Thoracic aorta (tissue), 2 donors: ENCODE measurements around the gene PRSS12. TPM values are rescaled to one million over a fixed set of nuclear protein-coding genes. Genes with fewer than 3 reads are reported as not detected.
"Not testable (repeated sequence)": the region's sequence is repeated elsewhere in the genome, so short reads cannot be mapped to it uniquely, and the experiment has no call there.

Experiments used
- ATAC-seq: fragments of 150-250 bp; one replicate; pipeline ENCODE4 v1.8.0; 2017; ENCODE audit warnings: low read depth; ENCODE audit not compliant: insufficient number of reproducible peaks, low FRiP score
- DNase-seq: peaks from one replicate; pipeline ENCODE4 v3.0.0-alpha.2; 2020; ENCODE audit warnings: low spot score
- H3K27ac ChIP-seq, 2 donors: fragments of 200-600 bp; sonication (generic); 1 replicate in 1 of 2; 2 replicates in 1 of 2; pipeline ENCODE4 v1.5.1; 2016; ENCODE audit warnings: mild to moderate bottlenecking in 2 of 2, moderate library complexity in 2 of 2
- H3K27me3 ChIP-seq: fragments of 200-600 bp; sonication (generic); replicated peaks from 2 replicates; pipeline ENCODE4 v1.6.0; 2016; ENCODE audit warnings: mild to moderate bottlenecking; ENCODE audit not compliant: insufficient read depth
- H3K36me3 ChIP-seq: fragments of 200-600 bp; sonication (generic); one replicate; pipeline ENCODE4 v1.5.1; 2016
- H3K4me1 ChIP-seq, 2 donors: fragments of 200-600 bp; sonication (generic); 1 replicate in 1 of 2; 2 replicates in 1 of 2; pipeline versions ENCODE4 v1.5.1 to v1.6.0; 2016; ENCODE audit warnings: low read depth in 2 of 2, mild to moderate bottlenecking in 1 of 2; ENCODE audit not compliant: control insufficient read depth in 1 of 2
- H3K4me3 ChIP-seq: fragments of 200-600 bp; sonication (generic); 2 replicates; pipeline ENCODE4 v1.5.1; 2016; ENCODE audit warnings: mild to moderate bottlenecking
- H3K9me3 ChIP-seq: fragments of 200-600 bp; sonication (generic); 2 replicates; pipeline ENCODE4 v1.5.1; 2016
- total RNA-seq, 2 donors: library from RNA; depleted of rRNA; stranded (reverse); fragments of >200 nt; gene quantifications; one replicate each; pipeline versions ENCODE4 v1.1.0 to v1.2.3, GENCODE V29; 2016
- TF ChIP-seq, protein P1 (sequence below): fragments of 200-600 bp; sonication (generic); IDR thresholded peaks from one replicate; pipeline ENCODE4 v1.5.1; 2019; ENCODE audit warnings: antibody characterized with exemption

PRSS12 gene
- total RNA-seq, 2 donors from 2014 or later = 0.14 to 0.27 TPM

DNA sequence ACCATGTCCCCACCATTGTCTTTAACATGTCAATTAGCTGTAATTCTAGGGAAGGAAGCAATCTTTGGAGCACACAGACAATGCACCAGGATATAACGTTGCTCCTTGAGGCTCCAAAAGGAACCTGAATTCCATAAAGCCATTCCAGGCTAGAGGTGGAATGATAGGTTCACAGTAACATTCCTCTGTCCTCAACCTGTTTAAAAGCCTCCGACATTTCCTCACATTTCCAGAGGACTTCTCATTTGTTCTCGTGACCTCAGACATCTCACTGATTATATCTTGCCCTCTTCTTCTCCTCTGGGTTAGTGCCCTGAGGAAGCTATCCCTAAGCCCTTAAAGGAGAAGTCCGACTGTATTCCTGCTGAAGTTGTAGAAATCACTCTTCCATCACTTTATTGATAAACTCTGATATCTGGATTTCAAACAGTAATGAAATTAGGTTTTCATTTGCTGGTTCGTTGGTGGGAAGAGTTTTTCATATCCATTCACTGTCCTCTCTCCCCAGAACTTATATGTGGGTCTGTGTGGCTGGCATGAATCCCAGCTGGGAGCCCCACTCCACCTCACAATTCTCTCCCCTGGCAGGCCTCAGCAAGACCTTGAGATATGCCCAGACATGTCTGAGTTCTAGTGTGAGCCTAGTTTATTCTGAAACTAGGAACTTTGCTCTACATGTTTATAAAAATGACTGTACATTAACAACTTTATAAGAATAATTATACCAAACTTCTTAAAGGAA lies 44.2 kb upstream of the PRSS12 start:
- ATAC-seq = no peak
- Histone ChIP-seq H3K9me3 (no peaks in the 10 kb centered on the region), H3K27me3 (no peaks in the 10 kb centered on the region), H3K27ac (no peak overlapping the region), H3K36me3 (no peaks in the 10 kb centered on the region), H3K4me1 (no peaks in the 10 kb centered on the region), H3K4me3 (no peak overlapping the region)
- TF ChIP-seq, protein P1, sequence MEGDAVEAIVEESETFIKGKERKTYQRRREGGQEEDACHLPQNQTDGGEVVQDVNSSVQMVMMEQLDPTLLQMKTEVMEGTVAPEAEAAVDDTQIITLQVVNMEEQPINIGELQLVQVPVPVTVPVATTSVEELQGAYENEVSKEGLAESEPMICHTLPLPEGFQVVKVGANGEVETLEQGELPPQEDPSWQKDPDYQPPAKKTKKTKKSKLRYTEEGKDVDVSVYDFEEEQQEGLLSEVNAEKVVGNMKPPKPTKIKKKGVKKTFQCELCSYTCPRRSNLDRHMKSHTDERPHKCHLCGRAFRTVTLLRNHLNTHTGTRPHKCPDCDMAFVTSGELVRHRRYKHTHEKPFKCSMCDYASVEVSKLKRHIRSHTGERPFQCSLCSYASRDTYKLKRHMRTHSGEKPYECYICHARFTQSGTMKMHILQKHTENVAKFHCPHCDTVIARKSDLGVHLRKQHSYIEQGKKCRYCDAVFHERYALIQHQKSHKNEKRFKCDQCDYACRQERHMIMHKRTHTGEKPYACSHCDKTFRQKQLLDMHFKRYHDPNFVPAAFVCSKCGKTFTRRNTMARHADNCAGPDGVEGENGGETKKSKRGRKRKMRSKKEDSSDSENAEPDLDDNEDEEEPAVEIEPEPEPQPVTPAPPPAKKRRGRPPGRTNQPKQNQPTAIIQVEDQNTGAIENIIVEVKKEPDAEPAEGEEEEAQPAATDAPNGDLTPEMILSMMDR = no peak
- no peak for DNase-seq

DNA sequence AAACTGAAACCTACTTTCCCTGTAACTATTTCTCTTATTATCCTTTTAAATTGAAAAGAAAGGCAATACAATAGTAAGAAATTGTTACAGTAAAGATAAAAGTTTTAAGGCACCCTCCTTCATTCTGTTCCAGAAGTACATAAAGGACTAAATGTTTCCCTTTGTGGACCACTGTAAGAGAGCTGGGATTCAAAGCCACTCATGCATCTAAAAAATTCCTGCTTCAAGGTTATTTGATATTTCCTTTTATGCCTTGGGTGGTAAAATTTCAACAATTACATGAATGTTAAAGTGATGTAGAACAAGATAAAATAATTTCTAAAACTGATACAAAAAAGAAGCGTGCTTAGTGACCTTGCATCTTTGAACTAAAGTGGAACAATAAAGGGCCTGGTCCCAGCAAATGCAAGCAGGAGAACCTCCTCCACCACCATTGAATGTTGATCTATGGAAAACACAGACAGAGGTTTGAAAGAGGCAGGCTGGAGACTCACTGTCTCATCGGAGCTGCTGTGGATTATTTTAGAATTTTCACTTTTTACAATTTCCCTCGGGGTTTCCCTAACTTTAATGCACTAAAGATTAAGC lies 42.3 kb upstream of the PRSS12 start:
- Histone ChIP-seq H3K27me3 (no peaks in the 10 kb centered on the region), H3K4me1 (no peaks in the 10 kb centered on the region), H3K27ac (no peak overlapping the region), H3K9me3 (no peaks in the 10 kb centered on the region), H3K4me3 (no peak overlapping the region), H3K36me3 (no peaks in the 10 kb centered on the region)
- no peak for ATAC-seq
- TF ChIP-seq, protein P1 = no peak
- no peak for DNase-seq

DNA sequence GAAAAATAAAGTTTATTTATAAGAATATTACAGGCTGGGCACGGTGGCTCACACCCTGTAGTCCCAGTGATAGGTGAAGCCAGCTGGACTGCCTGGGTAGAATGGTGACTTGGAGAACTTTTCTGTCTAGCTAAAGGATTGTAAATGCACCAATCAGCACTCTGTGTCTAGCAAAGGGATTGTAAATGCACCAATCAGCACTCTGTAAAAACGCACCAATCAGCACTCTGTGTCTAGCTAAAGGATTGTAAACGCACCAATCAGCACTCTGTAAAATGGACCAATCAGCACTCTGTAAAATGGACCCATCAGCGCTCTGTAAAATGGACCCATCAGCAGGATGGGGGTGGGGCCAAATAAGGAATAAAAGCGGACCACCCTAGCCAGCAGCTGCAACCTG lies 39.7 kb upstream of the PRSS12 start:
- H3K4me1 ChIP-seq, H3K9me3 ChIP-seq, H3K27ac ChIP-seq, H3K36me3 ChIP-seq, ATAC-seq, H3K4me3 ChIP-seq, H3K27me3 ChIP-seq, DNase-seq: not testable (repeated sequence)

DNA sequence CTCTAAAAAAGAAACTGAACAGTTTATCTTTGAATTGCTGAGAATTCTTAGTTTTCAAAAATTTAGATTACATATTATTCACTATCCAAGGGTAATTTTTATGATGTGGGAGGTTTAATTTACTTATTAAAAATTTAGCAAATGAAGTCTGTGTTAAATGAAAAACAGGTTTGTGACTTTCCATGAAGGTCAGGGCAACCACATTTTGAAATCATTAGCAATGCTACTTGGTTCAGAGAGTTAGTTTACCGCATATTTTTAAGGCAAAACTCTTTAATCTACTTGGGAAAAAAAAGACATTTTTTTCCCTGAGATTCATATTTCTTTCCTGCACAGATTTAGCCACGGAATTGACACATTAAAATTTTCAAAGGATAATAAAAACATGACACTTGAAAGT lies 37.3 kb upstream of the PRSS12 start:
- Histone ChIP-seq H3K27ac (no peak overlapping the region), H3K9me3 (no peaks in the 10 kb centered on the region), H3K36me3 (no peaks in the 10 kb centered on the region), H3K4me3 (no peak overlapping the region), H3K4me1 (no peaks in the 10 kb centered on the region), H3K27me3 (no peaks in the 10 kb centered on the region)
- ATAC-seq = no peak
- TF ChIP-seq, protein P1 = no peak
- DNase-seq = no peak

DNA sequence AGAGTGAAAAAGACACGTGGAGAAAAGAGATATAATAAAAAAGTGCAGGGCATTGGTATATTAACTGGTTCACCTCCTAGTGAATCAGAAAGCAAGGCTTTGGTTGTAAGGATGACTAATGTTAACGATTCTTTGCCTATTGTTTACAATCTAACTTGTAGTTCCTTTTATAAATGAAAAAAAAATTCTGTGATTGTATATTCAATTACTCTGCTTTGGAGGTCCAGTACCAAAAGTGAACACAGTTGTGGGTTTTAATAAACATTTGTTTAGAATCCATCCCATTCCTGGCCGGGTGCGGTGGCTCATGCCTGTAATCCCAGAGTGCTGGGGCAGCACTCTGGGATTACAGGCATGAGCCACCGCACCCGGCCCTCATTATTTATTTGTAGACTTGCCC lies 36.9 kb upstream of the PRSS12 start:
- TF ChIP-seq, protein P1 = no peak
- ATAC-seq (no peak), DNase-seq (no peak)
- Histone ChIP-seq H3K4me3 (no peak overlapping the region), H3K36me3 (no peaks in the 10 kb centered on the region), H3K27me3 (no peaks in the 10 kb centered on the region), H3K27ac (no peak overlapping the region), H3K4me1 (no peaks in the 10 kb centered on the region), H3K9me3 (no peaks in the 10 kb centered on the region)

DNA sequence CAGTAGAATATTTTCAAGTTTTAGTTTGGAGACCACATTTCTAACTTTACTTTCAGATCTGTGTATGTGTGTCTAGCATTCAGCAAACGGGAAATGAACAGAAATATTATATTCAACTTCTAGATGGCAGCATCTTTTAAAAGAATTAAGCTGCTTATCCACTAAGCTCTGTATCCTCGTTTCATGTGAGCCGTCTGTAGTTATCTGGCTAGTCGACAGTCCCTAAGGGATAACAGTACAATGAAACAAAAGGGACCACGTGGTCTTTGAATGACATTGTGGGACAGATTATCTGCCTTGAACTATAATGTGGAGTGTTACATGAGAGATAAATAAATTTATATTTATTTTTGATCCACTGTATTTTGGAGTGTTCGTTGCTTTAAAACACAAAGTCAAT lies 35.8 kb upstream of the PRSS12 start:
- Histone ChIP-seq H3K27ac (no peak overlapping the region), H3K36me3 (no peaks in the 10 kb centered on the region), H3K27me3 (no peaks in the 10 kb centered on the region), H3K4me1 (no peaks in the 10 kb centered on the region), H3K4me3 (no peak overlapping the region), H3K9me3 (no peaks in the 10 kb centered on the region)
- ATAC-seq = no peak
- no peak for DNase-seq
- TF ChIP-seq, protein P1 = no peak
